ENCODE data around the gene GPR161. TPM values are rescaled to one million over a fixed set of nuclear protein-coding genes. Genes with fewer than 3 reads are reported as not detected.

The GPR161 gene
- total RNA-seq, 1 experiment from 2014 or later: 11.8 TPM

DNA sequence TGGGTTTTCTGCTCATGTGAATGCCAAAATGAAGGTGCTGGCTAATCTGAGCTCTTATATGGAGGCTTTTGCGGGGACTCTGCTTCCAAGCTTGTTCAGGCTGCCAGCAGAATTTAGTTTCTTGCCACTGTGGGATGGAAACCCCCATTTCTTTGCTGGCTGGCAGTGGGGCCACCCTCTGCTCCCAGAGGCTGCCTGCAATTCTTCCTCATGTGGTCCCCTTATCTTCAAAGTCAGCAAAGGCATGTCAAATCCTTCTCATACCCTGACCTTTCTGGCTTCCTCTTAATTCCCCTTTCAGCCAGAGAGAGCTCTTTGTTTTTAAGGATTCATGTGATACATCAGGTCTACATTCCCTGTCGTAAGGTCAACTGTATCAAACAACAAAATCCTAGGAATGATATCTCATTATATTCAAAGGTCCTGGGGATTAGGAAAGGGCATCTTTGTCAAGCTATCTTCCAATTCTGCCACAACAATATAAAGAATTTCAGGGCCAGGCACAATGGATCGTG, 5.2 kb upstream of the GPR161 start:
- intact Hi-C loops (cut with micrococcal nuclease): no loop called here
- Histone ChIP-seq H4K20me1 (ENCODE audit: low read length) (no peaks in the 10 kb centered on the region), H3K4me1 (ENCODE audit: insufficient read depth, low read length) (peaks cover 12% of the 10 kb centered on the region; the same call in 1 of the 2 replicates), H2AFZ (ENCODE audit: low read length) (no peak overlapping the region), H3K4me3 (ENCODE audit: low read length) (no peak overlapping the region), H3K4me2 (ENCODE audit: low read length) (no peak overlapping the region), H3K9me2 (replicated peaks; ENCODE audit: low read length) (no peaks in the 10 kb centered on the region), H3K27me3 (ENCODE audit: low read length) (no peaks in the 10 kb centered on the region), H3F3A (ENCODE audit: low read length, unreplicated experiment) (no peaks in the 10 kb centered on the region), H3K36me3 (ENCODE audit: low read depth, low read length) (no peaks in the 10 kb centered on the region; the same call in 1 of the 2 replicates), H3K27ac (ENCODE audit: low read length) (no peak overlapping the region), H3K79me2 (ENCODE audit: low read length) (no peaks in the 10 kb centered on the region), H3K9ac (ENCODE audit: low read length) (no peak overlapping the region), H3K9me3 (ENCODE audit: low read length) (no peaks in the 10 kb centered on the region)
- POLR2A ChIA-PET (ENCODE audit: unreplicated experiment): interaction anchor here (0.6 kb wide), 1 partner anchor 105 kb away, joined by 3 read pairs; no protein-coding TSS in a partner anchor
- BruUV-seq (replicated peaks): no TSS peak
- CTCF ChIA-PET: no interaction called here
- no peak for TF ChIP-seq EZH2phosphoT487 (IDR thresholded peaks at IDR 0.05; ENCODE audit: borderline replicate concordance, low read length)
- TF ChIP-seq, protein P1, sequence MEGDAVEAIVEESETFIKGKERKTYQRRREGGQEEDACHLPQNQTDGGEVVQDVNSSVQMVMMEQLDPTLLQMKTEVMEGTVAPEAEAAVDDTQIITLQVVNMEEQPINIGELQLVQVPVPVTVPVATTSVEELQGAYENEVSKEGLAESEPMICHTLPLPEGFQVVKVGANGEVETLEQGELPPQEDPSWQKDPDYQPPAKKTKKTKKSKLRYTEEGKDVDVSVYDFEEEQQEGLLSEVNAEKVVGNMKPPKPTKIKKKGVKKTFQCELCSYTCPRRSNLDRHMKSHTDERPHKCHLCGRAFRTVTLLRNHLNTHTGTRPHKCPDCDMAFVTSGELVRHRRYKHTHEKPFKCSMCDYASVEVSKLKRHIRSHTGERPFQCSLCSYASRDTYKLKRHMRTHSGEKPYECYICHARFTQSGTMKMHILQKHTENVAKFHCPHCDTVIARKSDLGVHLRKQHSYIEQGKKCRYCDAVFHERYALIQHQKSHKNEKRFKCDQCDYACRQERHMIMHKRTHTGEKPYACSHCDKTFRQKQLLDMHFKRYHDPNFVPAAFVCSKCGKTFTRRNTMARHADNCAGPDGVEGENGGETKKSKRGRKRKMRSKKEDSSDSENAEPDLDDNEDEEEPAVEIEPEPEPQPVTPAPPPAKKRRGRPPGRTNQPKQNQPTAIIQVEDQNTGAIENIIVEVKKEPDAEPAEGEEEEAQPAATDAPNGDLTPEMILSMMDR (conservative IDR thresholded peaks at IDR 0.05; ENCODE audit: low read depth, low read length): no peak
- TF ChIP-seq EZH2 (IDR thresholded peaks at IDR 0.05; ENCODE audit: low read length, unreplicated experiment): no peak
- ATAC-seq (no peak), DNase-seq (no peak)

- ATAC-seq (no peak), DNase-seq (no peak)
- no peaks in the 10 kb centered on the region for H3K79me2 ChIP-seq (ENCODE audit: low read length)
- TF ChIP-seq EZH2 (IDR thresholded peaks at IDR 0.05; ENCODE audit: low read length, unreplicated experiment): no peak
- no peak for TF ChIP-seq EZH2phosphoT487 (IDR thresholded peaks at IDR 0.05; ENCODE audit: borderline replicate concordance, low read length)
- TF ChIP-seq, protein P1 (conservative IDR thresholded peaks at IDR 0.05; ENCODE audit: low read depth, low read length): no peak
- no peak overlapping the region for H3K9ac ChIP-seq (ENCODE audit: low read length)
- peaks cover 25% of the 10 kb centered on the region for H3K4me1 ChIP-seq (ENCODE audit: insufficient read depth, low read length)
- H3K27me3 ChIP-seq (ENCODE audit: low read length): no peaks in the 10 kb centered on the region
- no peak overlapping the region for H2AFZ ChIP-seq (ENCODE audit: low read length)
- no peak overlapping the region for H3K4me2 ChIP-seq (ENCODE audit: low read length)
- no peaks in the 10 kb centered on the region for H3K9me3 ChIP-seq (ENCODE audit: low read length)
- no TSS peak for BruUV-seq (replicated peaks)
- H4K20me1 ChIP-seq (ENCODE audit: low read length): no peaks in the 10 kb centered on the region
- H3K4me3 ChIP-seq (ENCODE audit: low read length): no peak overlapping the region
- H3K9me2 ChIP-seq (replicated peaks; ENCODE audit: low read length): no peaks in the 10 kb centered on the region
- no peaks in the 10 kb centered on the region for H3F3A ChIP-seq (ENCODE audit: low read length, unreplicated experiment)
- POLR2A ChIA-PET (ENCODE audit: unreplicated experiment): no interaction called here
- H3K27ac ChIP-seq (ENCODE audit: low read length): no peak overlapping the region
- intact Hi-C loops (cut with micrococcal nuclease): no loop called here
- CTCF ChIA-PET: no interaction called here
- no peaks in the 10 kb centered on the region for H3K36me3 ChIP-seq (ENCODE audit: low read depth, low read length)
These were observed 2.3 kb upstream of the GPR161 start for GRCh38 chr1:168139070-168139469.

DNA sequence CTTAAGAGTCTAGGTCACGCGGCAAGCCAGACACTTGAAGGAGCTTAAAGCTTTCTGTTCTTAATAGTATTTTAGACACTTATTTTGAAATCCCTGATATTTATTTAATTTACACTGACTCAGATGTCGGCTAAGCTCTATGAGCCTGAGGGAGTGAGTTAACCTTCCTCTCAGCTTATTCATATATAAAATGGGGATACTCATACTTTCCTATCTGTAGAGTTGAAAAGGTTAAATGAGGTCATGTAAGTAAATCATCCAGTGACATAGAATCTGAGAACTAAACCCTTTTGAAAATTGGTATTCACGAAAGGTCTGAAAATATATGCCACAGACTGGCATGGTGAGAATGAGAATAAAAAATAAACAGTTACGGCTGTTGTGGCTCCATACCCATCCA, 1.4 kb upstream of the GPR161 start:
- no peak overlapping the region for H3K9ac ChIP-seq (ENCODE audit: low read length)
- DNase-seq: peak; percentile 53
- no peak for ATAC-seq
- no peaks in the 10 kb centered on the region for H4K20me1 ChIP-seq (ENCODE audit: low read length)
- H3K36me3 ChIP-seq (ENCODE audit: low read depth, low read length): no peaks in the 10 kb centered on the region
- H3K4me1 ChIP-seq (ENCODE audit: insufficient read depth, low read length): peaks cover 25% of the 10 kb centered on the region
- H3F3A ChIP-seq (ENCODE audit: low read length, unreplicated experiment): no peaks in the 10 kb centered on the region
- no peaks in the 10 kb centered on the region for H3K9me3 ChIP-seq (ENCODE audit: low read length)
- TF ChIP-seq EZH2 (IDR thresholded peaks at IDR 0.05; ENCODE audit: low read length, unreplicated experiment) (no peak), EZH2phosphoT487 (IDR thresholded peaks at IDR 0.05; ENCODE audit: borderline replicate concordance, low read length) (no peak)
- TF ChIP-seq, protein P1 (conservative IDR thresholded peaks at IDR 0.05; ENCODE audit: low read depth, low read length): no peak
- H3K27ac ChIP-seq (ENCODE audit: low read length): no peak overlapping the region
- BruUV-seq (replicated peaks): no TSS peak
- H3K9me2 ChIP-seq (replicated peaks; ENCODE audit: low read length): no peaks in the 10 kb centered on the region
- H3K79me2 ChIP-seq (ENCODE audit: low read length): no peaks in the 10 kb centered on the region
- H3K4me2 ChIP-seq (ENCODE audit: low read length): peak overlapping the region; percentile 83
- intact Hi-C loops (cut with micrococcal nuclease): no loop called here
- H3K4me3 ChIP-seq (ENCODE audit: low read length): no peak overlapping the region
- POLR2A ChIA-PET (ENCODE audit: unreplicated experiment): no interaction called here
- no peaks in the 10 kb centered on the region for H3K27me3 ChIP-seq (ENCODE audit: low read length)
- peak overlapping the region; percentile 91; the same call in 1 of the 2 replicates for H2AFZ ChIP-seq (ENCODE audit: low read length)
- CTCF ChIA-PET: no interaction called here

Data from PC-3 (cell line).